T-helper 1 cell treated with Interleukin-12 subunit alpha and Interleukin-12 subunit beta and Interleukin-4 antibody, amounts not matched to agents 30 ng/mL and 1 ng/mL, for 36 hours (primary cell): ENCODE data around the gene NPIPA3. TPM values are rescaled to one million over a fixed set of nuclear protein-coding genes. Genes with fewer than 3 reads are reported as not detected.
"Not testable (repeated sequence)": the region's sequence is repeated elsewhere in the genome, so short reads cannot be mapped to it uniquely, and the experiment has no call there.

Source experiments
- intact Hi-C: fragments of 100-400 bp; cut with micrococcal nuclease; formaldehyde crosslinking; loops from one replicate; pipeline ENCODE4 v1.15.1; 2024
- total RNA-seq: library from RNA; stranded (reverse); gene quantifications from 2 replicates; pipeline ENCODE4 v1.2.3, GENCODE V29; 2022

NPIPA3 gene
- total RNA-seq, 1 donor from 2014 or later = 1.8 TPM

GRCh38 chr16:14742273-14743128 is 39.3 kb downstream of the NPIPA3 start, which contains the start of gene NPIPA2:
Gene NPIPA2, plus strand, starts transcription at chr16:14742533. Its CDS starts 5,533 bp downstream, at chr16:14748066.
- intact Hi-C loops = not testable (repeated sequence)

- intact Hi-C loops = not testable (repeated sequence)
Measured at GRCh38 chr16:14773654-14774053, 70.4 kb downstream of the NPIPA3 start.

GRCh38 chr16:14775624-14776023 is 72.4 kb downstream of the NPIPA3 start:
- intact Hi-C loops = not testable (repeated sequence)

Other genes starting within 250 kb of the NPIPA3 start
- gene PARN, start 73.2 kb upstream of the NPIPA3 start, total RNA-seq = 41.0 and 41.3 TPM in 2 replicates
- gene BFAR, start 70.5 kb upstream of the NPIPA3 start, total RNA-seq = 60.3 and 64.2 TPM in 2 replicates
- gene PLA2G10, start 9.1 kb upstream of the NPIPA3 start, total RNA-seq = not detected in 2 replicates
- 2.1 and 5.7 TPM in 2 replicates for gene NPIPA2, start 39.1 kb downstream of the NPIPA3 start, total RNA-seq
- 58.6 and 62.8 TPM in 2 replicates for gene NOMO1, start 130.3 kb downstream of the NPIPA3 start, total RNA-seq
- 94.5 and 101 TPM in 2 replicates for gene NPIPA1, start 234.0 kb downstream of the NPIPA3 start, total RNA-seq